Stimulated activated CD4-positive, alpha-beta T cell treated with anti-CD3 and anti-CD28 coated beads, TNF-alpha, amount 100 ng/mL, for 48 hours (primary cell): Measurements from ENCODE around the gene NAP1L5.
A peak's percentile ranks its signal among the peaks of the same experiment; 100 is the strongest.

Experiments used
- DNase-seq, 3 donors: peaks; one replicate each; pipeline ENCODE4 v3.0.0-alpha.2; 2020; ENCODE audit warnings: low read depth in 3 of 3

The NAP1L5 gene

GRCh38 chr4:88697588-88698329 lies at the start of gene NAP1L5:
Gene NAP1L5 (minus strand): TSS chr4:88697829. CDS start chr4:88697754, 75 bp downstream.
- peak; percentile 25 to 41 (median 37) for DNase-seq

- DNase-seq = no peak
These were observed 49.7 kb upstream of the NAP1L5 start for GRCh38 chr4:88747351-88747750.

GRCh38 chr4:88746206-88746605 lies 48.6 kb upstream of the NAP1L5 start:
- no peak for DNase-seq

- DNase-seq = no peak
These were observed 48.0 kb upstream of the NAP1L5 start for GRCh38 chr4:88745581-88746163.

GRCh38 chr4:88745175-88745574 lies 47.5 kb upstream of the NAP1L5 start:
- DNase-seq = no peak

GRCh38 chr4:88744609-88745008 lies 47.0 kb upstream of the NAP1L5 start:
- DNase-seq = no peak

GRCh38 chr4:88743696-88744095 lies 46.1 kb upstream of the NAP1L5 start:
- no peak for DNase-seq

GRCh38 chr4:88742561-88742960 lies 44.9 kb upstream of the NAP1L5 start:
- DNase-seq = no peak

- no peak for DNase-seq
These were observed 40.6 kb upstream of the NAP1L5 start for GRCh38 chr4:88738180-88738579.

- DNase-seq = peak in 1 of 3 donors; percentile 8
These were observed 39.8 kb upstream of the NAP1L5 start for GRCh38 chr4:88737307-88737941.

- no peak for DNase-seq
These were observed 38.6 kb upstream of the NAP1L5 start for GRCh38 chr4:88736264-88736663.

GRCh38 chr4:88735564-88735963 lies 37.9 kb upstream of the NAP1L5 start:
- no peak for DNase-seq

GRCh38 chr4:88734403-88734949 lies 36.8 kb upstream of the NAP1L5 start:
- DNase-seq = no peak

- DNase-seq = no peak
These were observed 35.2 kb upstream of the NAP1L5 start for GRCh38 chr4:88732714-88733368.

- DNase-seq = no peak
These were observed 33.8 kb upstream of the NAP1L5 start for GRCh38 chr4:88731381-88731780.

- no peak for DNase-seq
These were observed 33.2 kb upstream of the NAP1L5 start for GRCh38 chr4:88730811-88731210.

GRCh38 chr4:88729146-88729760 lies 31.6 kb upstream of the NAP1L5 start:
- DNase-seq = no peak

- no peak for DNase-seq
These were observed 30.5 kb upstream of the NAP1L5 start for GRCh38 chr4:88728146-88728545.

GRCh38 chr4:88725986-88726385 lies 28.4 kb upstream of the NAP1L5 start:
- DNase-seq = no peak

GRCh38 chr4:88725143-88725542 lies 27.5 kb upstream of the NAP1L5 start:
- no peak for DNase-seq

- DNase-seq = no peak
These were observed 26.8 kb upstream of the NAP1L5 start for GRCh38 chr4:88724406-88724805.

GRCh38 chr4:88722828-88723227 lies 25.2 kb upstream of the NAP1L5 start:
- no peak for DNase-seq
